SK-N-SH treated with all-trans-retinoic acid at 6 μM for 48 hours (cell line): Measurements from ENCODE around the gene TMEM82.

Source experiments
- GLIS3 ChIP-seq: fragments of 250-450 bp; sonication (Bioruptor Pico); IDR thresholded peaks from 2 replicates; pipeline ENCODE4 v1.5.0; 2020; ENCODE audit warnings: mild to moderate bottlenecking, moderate library complexity
- TF ChIP-seq, protein P1 (sequence below): fragments of 250-450 bp; sonication (Bioruptor Pico); IDR thresholded peaks from 2 replicates; pipeline ENCODE4 v1.8.0; 2020; ENCODE audit warnings: mild to moderate bottlenecking, moderate library complexity, borderline replicate concordance

DNA sequence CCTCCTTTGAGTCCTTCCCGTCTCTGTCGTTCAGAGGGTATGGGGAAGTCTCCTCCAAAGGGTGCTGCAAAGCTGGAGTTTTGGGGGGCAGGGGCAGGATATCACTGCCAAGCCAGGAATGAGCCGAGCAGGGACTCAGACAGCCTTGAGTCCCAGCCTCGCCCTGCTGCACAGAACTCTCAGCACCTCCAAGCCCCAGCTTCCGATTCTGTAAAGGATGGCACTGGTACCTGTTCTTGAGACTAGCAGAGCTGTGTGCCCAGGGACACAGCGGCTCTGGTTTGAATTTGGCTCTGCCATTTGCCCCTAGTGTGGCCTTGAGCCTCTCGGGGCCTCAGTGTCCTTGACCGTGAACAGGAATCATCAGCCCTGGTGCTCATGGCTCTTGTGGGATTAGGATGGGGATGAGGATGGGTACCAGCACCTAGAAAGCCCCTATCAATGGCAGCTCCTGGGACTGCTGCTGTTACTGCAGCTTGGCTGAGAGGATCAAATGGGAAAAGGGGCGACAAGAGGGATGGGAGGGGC, 14.8 kb downstream of the TMEM82 start:
- TF ChIP-seq, protein P1, sequence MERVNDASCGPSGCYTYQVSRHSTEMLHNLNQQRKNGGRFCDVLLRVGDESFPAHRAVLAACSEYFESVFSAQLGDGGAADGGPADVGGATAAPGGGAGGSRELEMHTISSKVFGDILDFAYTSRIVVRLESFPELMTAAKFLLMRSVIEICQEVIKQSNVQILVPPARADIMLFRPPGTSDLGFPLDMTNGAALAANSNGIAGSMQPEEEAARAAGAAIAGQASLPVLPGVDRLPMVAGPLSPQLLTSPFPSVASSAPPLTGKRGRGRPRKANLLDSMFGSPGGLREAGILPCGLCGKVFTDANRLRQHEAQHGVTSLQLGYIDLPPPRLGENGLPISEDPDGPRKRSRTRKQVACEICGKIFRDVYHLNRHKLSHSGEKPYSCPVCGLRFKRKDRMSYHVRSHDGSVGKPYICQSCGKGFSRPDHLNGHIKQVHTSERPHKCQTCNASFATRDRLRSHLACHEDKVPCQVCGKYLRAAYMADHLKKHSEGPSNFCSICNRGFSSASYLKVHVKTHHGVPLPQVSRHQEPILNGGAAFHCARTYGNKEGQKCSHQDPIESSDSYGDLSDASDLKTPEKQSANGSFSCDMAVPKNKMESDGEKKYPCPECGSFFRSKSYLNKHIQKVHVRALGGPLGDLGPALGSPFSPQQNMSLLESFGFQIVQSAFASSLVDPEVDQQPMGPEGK (CRISPR knock-in tag) = no peak
- no peak for TF ChIP-seq GLIS3
